ENCODE data around the gene ZNF609.

Gene ZNF609

DNA sequence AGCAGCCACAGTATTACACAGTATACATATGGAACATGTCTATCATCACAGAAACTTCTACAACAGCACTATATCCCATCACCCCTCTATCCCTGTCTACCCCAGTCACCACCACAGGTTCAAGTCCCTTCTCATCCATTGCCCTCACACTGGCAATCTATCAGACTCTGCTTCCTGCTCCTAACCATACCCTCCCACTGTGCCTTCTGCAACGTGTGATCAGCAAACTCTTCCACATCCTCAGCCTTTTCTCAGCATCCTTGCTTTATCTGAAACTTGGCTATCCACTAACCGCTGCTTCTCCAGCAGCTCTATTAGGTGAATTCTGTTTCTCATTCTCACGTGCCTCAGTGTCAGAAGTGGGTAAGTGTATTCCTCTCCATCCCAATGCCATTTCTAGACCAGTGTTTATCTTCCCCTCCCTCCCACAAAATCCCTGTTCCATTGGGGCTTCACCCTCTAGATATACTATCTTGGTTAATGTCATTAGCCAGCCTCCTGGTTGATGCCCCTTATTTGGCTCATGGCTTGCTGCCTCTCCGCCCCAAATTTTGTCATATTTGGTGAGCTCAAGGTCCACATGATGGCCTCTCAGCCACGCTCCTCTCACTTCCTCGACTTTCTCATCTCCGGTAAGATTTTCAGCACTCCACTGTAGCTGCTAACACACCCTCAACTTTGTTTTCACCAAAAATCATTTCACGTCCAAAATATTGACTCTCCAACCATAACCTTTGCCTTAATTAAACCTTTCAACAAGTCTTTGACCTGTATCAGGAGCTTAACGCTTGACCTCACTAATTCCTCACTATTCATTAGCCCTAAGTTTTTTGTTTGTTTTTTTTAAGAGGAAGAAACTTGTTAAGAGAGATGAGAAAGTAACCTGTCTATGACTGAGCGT lies 245.9 kb downstream of the ZNF609 start:
- H3K4me3 ChIP-seq: no peak overlapping the region
- H3K36me3 ChIP-seq (ENCODE audit: insufficient read depth, low read length): no peaks in the 10 kb centered on the region
- H3K9ac ChIP-seq (ENCODE audit: insufficient read length): no peak overlapping the region
- DNase-seq (ENCODE audit: low read depth, low spot score): no peak
- TF ChIP-seq POLR2AphosphoS5 (IDR thresholded peaks at IDR 0.05; ENCODE audit: borderline replicate concordance, low read depth, low read length): no peak
- no peak for TF ChIP-seq EZH2 (IDR thresholded peaks at IDR 0.05)
- no peaks in the 10 kb centered on the region for H3K9me3 ChIP-seq (ENCODE audit: low read depth, low read length)
- H3K27ac ChIP-seq: no peak overlapping the region

DNA sequence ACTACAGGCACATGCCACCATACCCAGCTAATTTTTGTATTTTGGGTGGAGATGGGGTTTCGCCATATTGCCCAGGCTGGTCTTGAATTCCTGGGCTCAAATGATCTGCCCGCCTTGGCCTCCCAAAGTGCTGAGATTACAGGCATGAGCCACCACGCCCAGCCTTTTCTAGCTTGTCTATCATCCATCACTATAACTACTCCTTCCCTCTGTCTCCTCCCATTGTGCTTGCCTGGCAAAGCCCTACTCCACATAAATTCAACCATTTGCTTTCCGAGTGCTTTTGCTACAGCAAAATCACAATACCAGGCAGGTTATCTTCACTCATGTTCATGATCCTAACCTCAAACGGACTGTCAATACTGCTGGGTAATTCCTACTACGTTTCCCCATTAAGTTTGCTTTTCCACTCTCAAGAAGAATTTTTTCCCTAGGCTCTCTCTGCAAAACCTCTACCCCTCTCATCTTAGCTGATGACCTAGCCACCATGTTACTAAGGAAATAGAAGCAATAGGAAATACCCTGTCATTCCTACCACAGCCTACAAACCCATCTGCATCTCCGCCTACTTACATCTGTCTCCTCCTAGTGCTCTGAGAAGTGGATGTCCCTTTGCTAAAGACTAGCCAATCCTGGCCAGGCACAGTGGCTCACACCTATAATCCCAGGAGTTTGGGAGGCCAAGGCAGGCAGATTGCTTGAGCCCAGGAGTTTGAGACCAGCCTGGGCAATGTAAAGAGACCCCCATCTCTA lies 250.5 kb downstream of the ZNF609 start:
- no peaks in the 10 kb centered on the region for H3K36me3 ChIP-seq (ENCODE audit: insufficient read depth, low read length)
- no peak overlapping the region for H3K4me3 ChIP-seq
- TF ChIP-seq POLR2AphosphoS5 (IDR thresholded peaks at IDR 0.05; ENCODE audit: borderline replicate concordance, low read depth, low read length): no peak
- TF ChIP-seq FOXP2 (optimal IDR thresholded peaks at IDR 0.05; ENCODE audit: control extremely low read depth, extremely low read length, insufficient read depth): no peak
- no peak for TF ChIP-seq EZH2 (IDR thresholded peaks at IDR 0.05)
- no peak overlapping the region for H3K9ac ChIP-seq (ENCODE audit: insufficient read length)
- no peak overlapping the region for H3K27ac ChIP-seq
- no peaks in the 10 kb centered on the region for H3K9me3 ChIP-seq (ENCODE audit: low read depth, low read length)
- DNase-seq (ENCODE audit: low read depth, low spot score): no peak

DNA sequence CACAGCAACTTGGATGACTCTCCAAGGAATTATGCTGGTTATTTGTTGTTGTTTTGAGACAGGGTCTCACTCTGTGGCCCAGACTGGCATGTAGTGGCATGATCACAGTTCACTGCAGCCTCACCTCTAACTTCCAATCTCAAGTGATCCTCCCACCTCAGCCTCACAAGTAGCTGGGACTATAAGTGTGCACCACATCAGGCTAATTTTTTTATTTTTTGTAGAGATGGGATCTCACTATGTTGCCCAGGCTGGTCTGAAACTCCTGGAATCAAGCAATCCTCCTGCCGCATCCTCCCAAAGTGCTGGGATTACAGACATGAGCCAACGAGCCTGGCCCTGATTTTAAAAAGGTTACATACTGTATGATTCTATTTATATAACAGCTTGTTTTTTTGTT lies 252.0 kb downstream of the ZNF609 start:
- TF ChIP-seq POLR2AphosphoS5 (IDR thresholded peaks at IDR 0.05; ENCODE audit: borderline replicate concordance, low read depth, low read length) (no peak), FOXP2 (optimal IDR thresholded peaks at IDR 0.05; ENCODE audit: control extremely low read depth, extremely low read length, insufficient read depth) (no peak), EZH2 (IDR thresholded peaks at IDR 0.05) (no peak)
- no peaks in the 10 kb centered on the region for H3K9me3 ChIP-seq (ENCODE audit: low read depth, low read length)
- DNase-seq (ENCODE audit: low read depth, low spot score): no peak
- H3K27ac ChIP-seq: no peak overlapping the region
- H3K36me3 ChIP-seq (ENCODE audit: insufficient read depth, low read length): no peaks in the 10 kb centered on the region
- no peak overlapping the region for H3K4me3 ChIP-seq
- H3K9ac ChIP-seq (ENCODE audit: insufficient read length): no peak overlapping the region

DNA sequence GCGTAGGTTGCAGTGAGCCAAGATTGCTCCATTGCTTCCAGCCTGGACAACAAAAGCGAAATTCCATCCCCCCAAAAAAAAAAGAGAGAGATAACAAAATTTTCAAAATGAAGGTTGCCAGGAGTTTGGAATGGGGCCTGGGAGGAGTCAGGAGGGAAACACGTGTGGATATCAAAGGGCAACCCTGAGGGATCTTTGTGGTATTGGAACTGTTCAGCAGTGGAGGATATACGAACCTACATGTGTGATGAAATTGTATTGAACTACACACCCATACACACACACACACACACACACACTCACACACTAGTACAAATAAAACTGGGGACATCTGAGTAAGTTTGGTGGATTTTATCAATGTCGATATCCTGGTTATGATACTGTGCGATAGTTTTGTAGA lies 253.2 kb downstream of the ZNF609 start:
- Histone ChIP-seq H3K27ac (no peak overlapping the region), H3K36me3 (ENCODE audit: insufficient read depth, low read length) (no peaks in the 10 kb centered on the region), H3K9ac (ENCODE audit: insufficient read length) (no peak overlapping the region), H3K9me3 (ENCODE audit: low read depth, low read length) (no peaks in the 10 kb centered on the region), H3K4me3 (no peak overlapping the region)
- TF ChIP-seq EZH2 (IDR thresholded peaks at IDR 0.05) (no peak), FOXP2 (optimal IDR thresholded peaks at IDR 0.05; ENCODE audit: control extremely low read depth, extremely low read length, insufficient read depth) (no peak), POLR2AphosphoS5 (IDR thresholded peaks at IDR 0.05; ENCODE audit: borderline replicate concordance, low read depth, low read length) (no peak)
- DNase-seq (ENCODE audit: low read depth, low spot score): no peak

DNA sequence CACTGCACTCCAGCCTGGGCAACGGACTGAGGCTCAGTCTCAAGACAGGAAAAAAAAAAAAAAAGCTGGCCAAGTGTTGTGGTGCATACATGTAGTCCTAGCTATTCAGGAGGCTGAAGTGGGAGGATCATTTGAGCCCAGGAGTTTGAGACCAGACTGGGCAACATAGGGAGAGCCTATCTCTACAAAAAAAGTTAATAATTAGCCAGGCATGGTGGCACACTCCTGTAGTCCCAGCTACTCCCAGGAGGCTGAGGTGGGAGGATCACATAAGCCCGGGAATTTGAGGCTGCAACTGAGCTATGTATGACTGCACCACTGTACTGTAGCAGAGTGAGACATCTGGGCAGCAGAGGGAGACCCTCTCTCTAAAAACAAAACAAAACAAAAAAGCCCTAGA lies 256.1 kb downstream of the ZNF609 start:
- Histone ChIP-seq H3K9ac (ENCODE audit: insufficient read length) (no peak overlapping the region), H3K9me3 (ENCODE audit: low read depth, low read length) (no peaks in the 10 kb centered on the region), H3K27ac (no peak overlapping the region), H3K36me3 (ENCODE audit: insufficient read depth, low read length) (no peaks in the 10 kb centered on the region), H3K4me3 (no peak overlapping the region)
- DNase-seq (ENCODE audit: low read depth, low spot score): no peak
- no peak for TF ChIP-seq POLR2AphosphoS5 (IDR thresholded peaks at IDR 0.05; ENCODE audit: borderline replicate concordance, low read depth, low read length)
- TF ChIP-seq FOXP2 (optimal IDR thresholded peaks at IDR 0.05; ENCODE audit: control extremely low read depth, extremely low read length, insufficient read depth): no peak
- no peak for TF ChIP-seq EZH2 (IDR thresholded peaks at IDR 0.05)

DNA sequence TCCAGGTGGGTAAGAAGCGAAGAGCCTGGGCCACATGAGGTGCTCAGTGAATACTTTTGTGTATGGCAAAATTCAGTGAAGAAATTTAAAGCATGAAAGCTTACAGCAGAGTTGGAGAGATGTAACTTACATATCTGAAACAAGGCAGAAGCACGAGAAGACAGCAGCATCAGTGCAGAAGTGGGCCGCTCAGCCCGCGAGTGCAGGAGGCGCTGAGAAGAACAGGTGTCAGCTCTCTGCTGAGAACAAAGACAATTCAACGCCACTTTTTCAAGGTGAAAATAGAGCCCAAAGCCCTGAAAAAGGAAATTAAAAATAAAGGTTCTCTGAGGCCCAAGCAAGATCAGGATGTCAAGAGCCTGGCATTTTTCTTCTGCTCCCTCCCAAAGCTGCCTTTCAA lies 256.8 kb downstream of the ZNF609 start:
- Histone ChIP-seq H3K27ac (no peak overlapping the region), H3K36me3 (ENCODE audit: insufficient read depth, low read length) (no peaks in the 10 kb centered on the region), H3K9ac (ENCODE audit: insufficient read length) (no peak overlapping the region), H3K9me3 (ENCODE audit: low read depth, low read length) (no peaks in the 10 kb centered on the region), H3K4me3 (no peak overlapping the region)
- TF ChIP-seq EZH2 (IDR thresholded peaks at IDR 0.05) (no peak), FOXP2 (optimal IDR thresholded peaks at IDR 0.05; ENCODE audit: control extremely low read depth, extremely low read length, insufficient read depth) (no peak), POLR2AphosphoS5 (IDR thresholded peaks at IDR 0.05; ENCODE audit: borderline replicate concordance, low read depth, low read length) (no peak)
- no peak for DNase-seq (ENCODE audit: low read depth, low spot score)

DNA sequence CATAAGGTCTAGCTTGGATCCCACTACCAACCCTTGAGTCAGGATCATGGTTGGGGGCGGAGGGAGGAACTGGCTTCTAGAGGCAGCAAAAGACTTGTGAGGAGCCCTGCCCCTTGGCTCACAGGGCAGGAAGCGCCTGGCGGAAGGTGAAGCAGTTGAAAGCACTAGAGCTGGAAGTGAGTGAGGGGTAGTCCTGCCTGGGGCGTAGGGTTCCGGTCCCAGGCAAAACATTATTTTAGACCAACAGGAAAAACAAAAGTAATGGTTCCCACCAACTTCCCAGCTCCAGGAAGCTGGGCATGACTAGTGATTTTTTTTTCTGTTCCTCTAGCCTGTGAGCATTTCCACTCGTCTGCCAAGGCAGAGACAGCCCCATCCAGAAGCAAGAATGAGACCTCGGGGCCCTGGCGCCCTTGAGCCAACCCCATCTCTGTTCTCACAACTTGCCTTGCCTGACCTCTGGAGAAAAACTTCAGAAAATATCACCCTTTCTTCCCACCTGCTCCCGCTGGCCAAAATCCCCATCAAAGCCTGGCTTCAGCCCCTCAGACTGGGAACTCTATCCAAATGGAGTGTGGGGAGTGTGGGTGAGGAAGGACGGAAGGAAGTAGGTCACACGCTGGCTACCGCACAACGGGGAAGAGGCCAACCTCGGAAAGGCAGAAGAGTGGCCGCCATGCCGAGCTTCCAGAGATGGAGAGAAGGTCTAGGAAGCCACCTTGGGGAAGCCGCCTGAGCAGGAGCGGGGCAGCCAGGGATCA lies 257.5 kb downstream of the ZNF609 start:
- H3K27ac ChIP-seq: no peak overlapping the region
- no peaks in the 10 kb centered on the region for H3K9me3 ChIP-seq (ENCODE audit: low read depth, low read length)
- DNase-seq (ENCODE audit: low read depth, low spot score): no peak
- no peak overlapping the region for H3K9ac ChIP-seq (ENCODE audit: insufficient read length)
- no peak overlapping the region for H3K4me3 ChIP-seq
- TF ChIP-seq POLR2AphosphoS5 (IDR thresholded peaks at IDR 0.05; ENCODE audit: borderline replicate concordance, low read depth, low read length) (no peak), EZH2 (IDR thresholded peaks at IDR 0.05) (no peak), FOXP2 (optimal IDR thresholded peaks at IDR 0.05; ENCODE audit: control extremely low read depth, extremely low read length, insufficient read depth) (no peak)
- no peaks in the 10 kb centered on the region for H3K36me3 ChIP-seq (ENCODE audit: insufficient read depth, low read length)

DNA sequence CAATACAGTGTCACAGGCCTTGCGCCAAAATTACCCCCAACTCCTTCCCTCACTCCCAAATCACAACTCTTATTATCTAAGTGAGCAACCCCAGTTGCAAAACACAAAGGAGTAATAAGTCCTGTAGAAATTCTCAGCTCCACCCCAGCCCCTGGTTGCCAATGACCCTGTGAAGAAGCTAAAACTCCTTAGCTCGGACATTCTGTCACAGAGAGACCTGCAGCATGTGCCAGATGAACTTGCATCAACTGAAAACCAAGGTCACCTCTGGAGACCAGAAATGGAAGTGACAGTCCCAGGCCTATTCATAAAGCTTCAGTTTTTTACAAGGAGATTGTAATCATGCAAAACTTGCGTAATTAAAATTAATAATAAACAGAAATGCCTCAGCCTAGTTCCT lies 259.8 kb downstream of the ZNF609 start:
- Histone ChIP-seq H3K9ac (ENCODE audit: insufficient read length) (no peak overlapping the region), H3K36me3 (ENCODE audit: insufficient read depth, low read length) (no peaks in the 10 kb centered on the region), H3K27ac (no peak overlapping the region)

More for the DNA sequence above, 259.8 kb downstream of the ZNF609 start:
- Histone ChIP-seq H3K4me3 (no peak overlapping the region), H3K9me3 (ENCODE audit: low read depth, low read length) (no peaks in the 10 kb centered on the region)
- no peak for DNase-seq (ENCODE audit: low read depth, low spot score)
- TF ChIP-seq EZH2 (IDR thresholded peaks at IDR 0.05) (no peak), POLR2AphosphoS5 (IDR thresholded peaks at IDR 0.05; ENCODE audit: borderline replicate concordance, low read depth, low read length) (no peak), FOXP2 (optimal IDR thresholded peaks at IDR 0.05; ENCODE audit: control extremely low read depth, extremely low read length, insufficient read depth) (no peak)

Measured in SK-N-MC (cell line).